HG03103 (cell line): ENCODE data around the gene BSN.
A peak's percentile ranks its signal among the peaks of the same experiment; 100 is the strongest.
"Not testable (repeated sequence)": the region's sequence is repeated elsewhere in the genome, so short reads cannot be mapped to it uniquely, and the experiment has no call there.

ENCODE experiments used
- ATAC-seq: cut with Tn5 transposase; IDR thresholded peaks from one replicate; pipeline ENCODE4 v1.9.1; 2021; ENCODE audit warnings: low read depth; ENCODE audit not compliant: unreplicated experiment

BSN gene

DNA sequence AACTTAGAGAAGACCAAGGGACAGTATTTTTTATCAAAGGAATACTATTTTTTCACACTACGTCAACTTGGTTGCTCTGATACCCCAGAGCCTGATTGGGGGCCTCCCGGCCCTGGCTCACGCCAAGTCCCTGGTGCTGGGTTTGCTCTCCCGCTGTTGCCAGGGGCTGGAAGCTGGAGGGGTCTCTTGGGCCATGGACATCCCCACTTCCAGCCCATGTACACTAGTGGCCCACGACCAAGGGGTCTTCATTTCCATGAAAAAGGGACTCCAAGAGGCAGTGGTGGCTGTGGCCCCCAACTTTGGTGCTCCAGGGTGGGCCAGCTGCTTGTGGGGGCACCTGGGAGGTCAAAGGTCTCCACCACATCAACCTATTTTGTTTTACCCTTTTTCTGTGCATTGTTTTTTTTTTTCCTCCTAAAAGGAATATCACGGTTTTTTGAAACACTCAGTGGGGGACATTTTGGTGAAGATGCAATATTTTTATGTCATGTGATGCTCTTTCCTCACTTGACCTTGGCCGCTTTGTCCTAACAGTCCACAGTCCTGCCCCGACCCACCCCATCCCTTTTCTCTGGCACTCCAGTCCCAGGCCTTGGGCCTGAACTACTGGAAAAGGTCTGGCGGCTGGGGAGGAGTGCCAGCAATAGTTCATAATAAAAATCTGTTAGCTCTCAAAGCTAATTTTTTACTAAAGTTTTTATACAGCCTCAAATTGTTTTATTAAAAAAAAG, 20.3 kb upstream of the BSN start:
- no peak for ATAC-seq

DNA sequence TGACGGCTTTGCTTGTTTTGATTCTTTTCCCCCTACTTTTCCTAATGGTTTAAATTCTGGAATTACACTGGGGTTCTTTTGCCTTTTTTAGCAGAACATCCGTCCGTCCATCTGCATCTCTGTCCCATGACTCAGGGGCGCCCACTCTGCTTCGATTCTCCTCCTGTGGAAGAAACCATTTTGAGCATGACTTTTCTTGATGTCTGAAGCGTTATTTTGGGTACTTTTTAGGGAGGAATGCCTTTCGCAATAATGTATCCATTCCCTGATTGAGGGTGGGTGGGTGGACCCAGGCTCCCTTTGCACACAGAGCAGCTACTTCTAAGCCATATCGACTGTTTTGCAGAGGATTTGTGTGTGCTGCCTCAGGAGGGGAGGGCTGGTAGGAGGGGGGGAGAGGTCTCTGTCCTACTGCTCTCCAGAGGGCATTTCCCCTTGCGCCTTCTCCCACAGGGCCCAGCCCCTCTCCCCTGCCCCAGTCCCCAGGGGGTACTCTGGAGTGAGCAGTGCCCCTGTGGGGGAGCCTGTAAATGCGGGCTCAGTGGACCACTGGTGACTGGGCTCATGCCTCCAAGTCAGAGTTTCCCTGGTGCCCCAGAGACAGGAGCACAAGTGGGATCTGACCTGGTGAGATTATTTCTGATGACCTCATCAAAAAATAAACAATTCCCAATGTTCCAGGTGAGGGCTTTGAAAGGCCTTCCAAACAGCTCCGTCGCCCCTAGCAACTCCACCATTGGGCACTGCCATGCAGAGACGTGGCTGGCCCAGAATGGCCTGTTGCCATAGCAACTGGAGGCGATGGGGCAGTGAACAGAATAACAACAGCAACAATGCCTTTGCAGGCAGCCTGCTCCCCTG, 19.5 kb upstream of the BSN start:
- ATAC-seq, result no peak

DNA sequence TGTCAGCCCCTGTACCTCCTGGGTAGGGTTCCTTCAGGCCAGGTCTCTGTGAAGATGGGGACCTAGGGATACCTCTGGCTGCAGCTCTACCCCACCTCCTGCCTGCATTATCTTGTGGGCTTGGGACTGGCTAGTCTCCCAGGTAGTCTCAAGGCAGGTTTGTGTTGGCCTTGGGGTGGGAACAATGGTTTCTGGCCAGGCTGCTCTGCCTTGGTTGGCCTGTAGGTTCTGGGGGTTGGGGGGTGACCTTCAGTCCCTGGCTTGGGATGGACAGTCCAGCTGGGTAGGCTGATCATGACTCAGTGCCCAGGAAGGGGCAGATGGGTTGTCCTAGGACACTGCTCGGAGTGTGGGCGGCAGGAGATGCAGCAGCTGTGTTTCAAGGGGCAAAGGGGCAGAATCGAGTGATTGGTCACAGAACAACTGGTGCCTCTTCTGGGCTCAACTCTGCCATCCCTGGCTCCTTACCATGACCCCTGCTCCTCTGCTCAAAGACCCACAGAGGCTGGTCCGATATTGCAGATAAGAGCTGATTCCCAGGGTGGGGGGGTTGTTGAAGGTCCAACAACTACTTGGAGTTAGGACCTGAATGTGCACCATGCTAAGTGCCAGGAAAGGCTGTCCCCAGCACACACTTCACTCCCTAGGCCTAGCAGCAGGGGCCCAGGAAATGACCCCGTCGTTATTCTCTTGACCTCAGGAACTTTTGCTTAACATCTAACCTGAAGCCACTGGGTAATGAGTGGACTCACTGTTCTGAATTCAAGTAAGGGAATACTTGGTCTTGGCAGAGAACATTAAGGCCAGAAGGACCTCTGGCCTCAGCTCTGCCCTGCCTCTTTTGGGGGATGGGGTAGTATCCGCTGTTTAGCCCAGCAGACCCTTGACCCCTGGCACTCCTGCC, 18.1 kb upstream of the BSN start:
- no peak for ATAC-seq

DNA sequence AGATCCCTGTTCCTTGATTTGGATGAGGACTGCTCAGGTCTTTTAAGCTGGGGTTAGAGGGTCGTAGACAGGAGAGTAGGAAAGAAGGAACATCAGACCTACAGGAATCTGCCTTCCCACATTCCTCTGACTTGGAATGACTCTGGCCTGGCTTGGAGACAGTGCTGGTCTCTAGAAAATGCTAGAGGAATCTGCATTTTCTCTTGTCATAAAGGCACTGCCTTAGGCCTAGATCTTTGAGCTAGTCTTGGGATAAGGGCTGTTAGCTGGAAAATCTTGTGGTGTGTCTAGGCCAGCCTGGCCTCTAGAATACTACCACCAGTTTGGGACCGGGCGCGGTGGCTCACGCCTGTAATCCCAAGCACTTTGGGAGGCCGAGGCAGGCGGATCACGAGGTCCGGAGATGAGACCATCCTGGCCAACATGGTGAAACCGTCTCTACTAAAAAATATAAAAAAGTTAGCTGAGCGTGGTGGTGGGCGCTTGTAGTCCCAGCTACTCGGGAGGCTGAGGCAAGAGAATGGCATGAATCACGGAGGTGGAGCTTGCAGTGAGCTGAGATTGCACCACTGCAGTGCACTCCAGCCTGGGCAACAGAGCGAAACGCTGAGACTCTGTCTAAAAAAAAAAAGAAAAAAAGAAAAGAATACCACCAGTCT, 17.3 kb upstream of the BSN start:
- ATAC-seq, result no peak

DNA sequence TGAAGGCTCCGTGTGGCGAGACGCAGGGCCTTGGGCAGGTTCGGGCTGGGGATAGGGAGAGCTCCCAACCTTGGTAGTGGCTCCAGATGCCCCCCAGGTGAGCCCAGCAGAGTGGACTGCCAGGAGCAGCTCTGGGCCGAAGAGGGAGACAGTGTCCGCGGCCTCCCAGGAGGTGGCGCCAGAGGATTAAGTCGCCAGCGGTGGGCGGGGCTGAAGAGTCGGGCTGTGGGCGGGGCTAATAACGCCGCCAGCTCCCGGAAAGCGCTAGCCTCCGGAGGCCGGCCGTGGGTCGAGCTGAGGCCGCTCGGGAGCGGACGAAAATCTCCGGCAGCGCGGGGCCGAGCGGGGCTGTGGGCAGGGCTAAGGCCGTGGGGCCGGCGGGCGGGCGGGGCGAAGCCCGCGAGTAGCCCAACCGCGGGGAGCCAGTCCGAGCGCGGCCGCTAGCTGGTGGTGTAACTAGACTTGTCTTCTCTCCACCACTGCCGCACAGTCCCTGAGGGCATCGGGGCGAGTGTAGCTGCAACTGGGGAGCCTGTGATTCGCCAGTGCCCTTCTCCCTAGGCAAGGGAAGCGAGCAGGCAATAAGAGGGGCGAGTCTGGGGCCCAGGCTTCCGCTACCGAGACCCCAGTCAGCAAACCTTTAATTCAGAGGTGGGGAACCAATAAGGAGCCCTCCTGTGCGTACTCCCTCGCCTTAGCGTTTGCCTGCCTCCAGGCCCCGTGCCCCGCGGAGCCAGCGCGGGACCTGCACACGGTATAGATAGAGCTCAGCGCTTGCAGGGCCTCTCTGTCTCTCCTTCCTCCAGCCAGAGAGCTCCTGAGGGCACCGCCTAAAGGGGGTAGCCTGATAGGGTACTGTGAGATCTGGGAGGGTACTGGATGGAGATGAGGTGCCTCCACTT, 14.4 kb upstream of the BSN start:
- peak; percentile 80 for ATAC-seq

DNA sequence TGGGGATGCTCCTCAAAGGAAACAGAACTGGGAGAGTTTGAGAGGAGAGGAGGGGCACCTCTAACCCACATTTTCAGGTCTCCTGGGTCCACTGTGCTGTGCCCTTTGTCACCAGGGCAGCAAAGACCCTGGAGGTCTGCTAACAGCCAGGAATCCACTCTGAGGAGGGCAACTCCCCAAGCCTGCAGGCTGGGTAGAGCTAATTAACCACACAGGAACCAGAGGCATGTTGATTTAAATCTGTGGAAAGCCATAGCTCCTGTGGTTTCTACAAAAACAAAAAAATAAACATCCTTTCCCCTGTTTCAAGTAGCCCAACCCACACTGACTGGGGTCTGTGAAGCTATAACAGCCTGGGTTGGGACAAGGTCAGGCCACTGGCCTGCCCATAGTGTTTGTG, 2.2 kb upstream of the BSN start:
- ATAC-seq, result no peak

- no peak for ATAC-seq
These were observed 969 bp upstream of the BSN start for GRCh38 chr3:49553324-49553691.

DNA sequence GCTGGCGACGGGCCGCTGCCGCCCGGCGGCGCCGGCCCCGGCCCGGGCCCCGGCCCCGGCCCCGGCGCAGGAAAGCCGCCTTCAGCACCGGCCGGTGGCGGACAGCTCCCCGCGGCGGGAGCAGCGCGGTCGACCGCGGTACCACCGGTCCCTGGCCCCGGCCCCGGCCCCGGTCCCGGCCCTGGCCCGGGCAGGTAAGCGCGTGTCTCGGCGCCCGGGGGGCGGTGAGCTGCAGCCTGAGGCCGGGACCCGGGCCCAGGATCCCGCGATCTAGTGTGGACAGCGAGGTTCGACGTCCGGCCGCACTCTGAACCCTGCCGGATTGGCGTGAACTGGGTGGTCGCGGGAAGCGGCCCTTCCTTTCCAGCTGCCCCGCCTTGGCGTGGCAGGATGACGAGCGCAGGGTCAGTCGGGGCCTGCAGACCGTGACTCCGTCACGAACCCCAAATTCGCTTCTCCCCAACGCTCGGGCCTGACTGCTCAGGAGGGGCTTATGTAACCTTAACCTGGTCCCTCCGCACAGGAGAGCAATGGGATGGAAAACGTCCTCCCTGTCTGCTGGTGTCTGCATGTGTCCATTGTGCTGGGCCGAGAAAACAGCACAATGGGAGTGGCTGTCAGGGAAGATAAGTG, 472 bp downstream of the BSN start:
- ATAC-seq, result peak; percentile 47

- no peak for ATAC-seq
These were observed 2.4 kb downstream of the BSN start for GRCh38 chr3:49556500-49557275.

GRCh38 chr3:49563040-49563578, 8.8 kb downstream of the BSN start:
- ATAC-seq, result no peak

DNA sequence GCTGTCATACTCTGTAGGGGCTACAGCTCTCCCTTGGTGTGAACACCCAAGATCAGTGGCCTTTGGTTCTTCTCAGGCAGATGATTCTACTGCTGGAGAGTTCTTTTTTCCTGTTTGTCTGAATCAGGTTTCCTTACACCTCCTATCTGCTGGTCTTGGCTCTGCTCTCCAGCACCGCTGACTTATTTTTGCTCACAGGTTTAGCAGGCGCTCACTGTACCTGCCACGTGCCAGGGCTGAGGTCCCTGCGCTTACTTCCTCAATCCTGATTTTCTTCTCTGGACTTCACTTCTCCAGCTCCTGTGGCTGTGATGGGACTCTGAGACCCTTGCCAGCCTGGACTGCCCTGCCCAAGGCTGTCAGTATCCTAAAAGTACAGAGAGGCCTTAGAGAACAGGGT, 9.5 kb downstream of the BSN start:
- ATAC-seq, result no peak

DNA sequence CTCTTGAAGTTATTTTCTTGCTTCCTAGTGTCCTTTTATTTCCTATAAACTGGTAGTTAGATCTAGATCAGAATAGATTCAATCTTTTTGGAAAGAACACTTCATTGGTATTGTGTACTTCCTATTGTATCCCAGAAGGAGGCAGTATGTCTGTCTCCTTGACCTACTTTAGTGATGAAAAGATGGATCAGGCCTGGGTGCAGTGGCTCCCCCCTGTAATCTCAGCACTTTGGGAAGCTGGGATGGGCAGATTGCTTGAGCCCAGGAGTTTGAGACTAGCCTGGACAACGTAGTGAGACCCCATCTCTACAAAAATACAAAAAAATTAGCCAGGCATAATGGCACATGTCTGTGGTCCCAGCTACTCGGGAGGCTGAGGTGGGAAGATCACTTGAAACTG, 12.0 kb downstream of the BSN start:
- ATAC-seq, result no peak

GRCh38 chr3:49567406-49567805, 13.1 kb downstream of the BSN start:
- no peak for ATAC-seq

- no peak for ATAC-seq
These were observed 14.7 kb downstream of the BSN start for GRCh38 chr3:49568965-49569364.

DNA sequence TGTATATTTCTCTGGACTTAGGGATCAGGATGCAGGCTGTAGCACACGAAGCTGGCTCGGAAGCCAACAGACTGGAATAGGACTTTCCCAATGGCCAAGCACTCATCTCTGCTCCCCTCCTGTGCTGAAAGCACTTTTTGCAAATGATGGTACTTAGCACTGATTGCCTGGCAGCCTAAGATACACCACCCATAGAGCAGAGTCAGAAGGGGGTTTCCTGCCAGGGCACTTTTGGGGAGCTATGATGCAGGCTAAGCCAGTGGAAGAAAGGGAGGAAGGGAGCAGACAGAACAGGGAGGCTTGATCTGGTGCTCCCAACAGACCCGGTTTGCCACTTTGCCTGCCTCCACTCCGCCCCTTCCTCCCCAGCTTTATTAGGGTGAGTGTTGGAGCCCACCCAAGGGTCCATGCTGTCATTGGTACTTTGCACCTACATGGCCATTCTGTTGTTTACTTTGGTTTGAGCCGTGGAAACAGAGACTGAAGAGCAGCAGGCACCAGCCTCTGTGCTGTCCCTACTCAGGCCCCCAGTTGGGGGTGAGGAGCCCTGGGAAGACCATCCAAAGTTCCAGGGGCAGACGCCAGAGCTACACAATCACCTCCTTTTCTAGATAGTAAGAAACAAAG, 15.9 kb downstream of the BSN start:
- no peak for ATAC-seq

GRCh38 chr3:49582177-49582576, 27.9 kb downstream of the BSN start:
- no peak for ATAC-seq

DNA sequence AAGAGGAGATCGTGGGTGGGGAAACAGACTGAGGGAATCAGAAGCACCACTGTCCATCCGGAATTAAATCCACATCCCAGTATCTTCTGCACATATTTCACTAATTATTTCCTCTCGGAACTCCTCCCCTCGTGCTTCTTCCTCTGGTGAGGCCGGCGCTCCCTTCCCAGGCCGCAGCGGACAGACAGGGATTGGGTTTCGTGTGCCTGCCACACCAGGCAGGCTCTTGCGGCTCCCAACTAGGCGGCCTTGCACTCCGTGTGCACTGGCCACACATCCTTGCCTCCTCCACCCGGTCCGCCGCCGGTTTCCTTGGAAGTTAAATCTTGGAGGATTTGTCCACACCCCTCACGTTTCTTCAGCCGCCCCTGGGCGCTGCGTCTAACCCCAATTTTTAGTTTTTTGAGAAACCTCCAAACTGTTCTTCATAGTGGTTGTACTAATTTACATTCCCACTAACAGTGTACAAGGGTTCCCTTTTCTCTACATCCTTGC, 31.0 kb downstream of the BSN start:
- ATAC-seq, result not testable (repeated sequence)
